ENCODE results near the gene SLC39A10. TPM values are rescaled to one million over a fixed set of nuclear protein-coding genes. Genes with fewer than 3 reads are reported as not detected.
"Not testable (repeated sequence)": the region's sequence is repeated elsewhere in the genome, so short reads cannot be mapped to it uniquely, and the experiment has no call there.

The SLC39A10 gene
- total RNA-seq, 1 experiment from 2014 or later: 44.2 TPM

DNA sequence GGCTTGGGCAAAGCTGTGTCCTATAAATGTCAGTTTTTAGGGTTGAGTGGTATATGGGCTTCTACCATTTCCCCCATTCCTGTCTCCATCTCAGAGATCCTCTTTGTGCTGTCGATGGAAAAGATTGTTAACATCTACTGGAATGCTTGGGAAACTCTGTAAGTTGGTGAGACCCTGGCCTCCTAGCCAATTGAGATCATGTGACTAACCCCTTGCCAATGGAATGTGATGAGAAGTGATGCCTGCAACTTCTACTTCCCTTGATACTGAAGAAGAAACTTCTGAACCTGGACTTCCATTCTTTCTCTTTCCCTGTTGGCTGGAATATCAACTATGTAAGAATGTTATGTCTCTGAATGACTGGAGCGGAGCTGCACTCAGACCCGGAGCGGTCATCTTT is 14.5 kb downstream of the SLC39A10 start:
- DNase-seq (ENCODE audit: low read depth): no peak

DNA sequence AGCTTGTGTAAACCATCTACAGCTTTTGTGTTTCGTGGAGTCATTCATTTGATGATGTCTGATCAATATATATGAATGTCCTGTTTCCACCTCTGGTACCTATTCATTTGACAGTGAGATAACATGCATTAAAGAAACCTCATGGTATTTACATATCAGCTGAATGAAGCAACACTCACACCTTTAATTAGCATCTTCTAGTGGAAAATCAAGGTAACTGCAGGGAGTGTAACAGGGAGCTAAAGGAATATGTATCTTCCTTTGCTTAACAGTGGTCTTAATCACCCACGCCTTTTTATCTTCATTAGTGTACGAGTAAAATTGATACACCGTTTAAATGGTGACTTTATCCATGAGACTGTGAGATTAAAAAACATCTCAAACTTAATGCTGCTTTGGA is 15.6 kb downstream of the SLC39A10 start:
- no peak for DNase-seq (ENCODE audit: low read depth)

GRCh38 chr2:195674491-195675221 is 17.6 kb downstream of the SLC39A10 start:
- peak; percentile 23 for DNase-seq (ENCODE audit: low read depth)

DNA sequence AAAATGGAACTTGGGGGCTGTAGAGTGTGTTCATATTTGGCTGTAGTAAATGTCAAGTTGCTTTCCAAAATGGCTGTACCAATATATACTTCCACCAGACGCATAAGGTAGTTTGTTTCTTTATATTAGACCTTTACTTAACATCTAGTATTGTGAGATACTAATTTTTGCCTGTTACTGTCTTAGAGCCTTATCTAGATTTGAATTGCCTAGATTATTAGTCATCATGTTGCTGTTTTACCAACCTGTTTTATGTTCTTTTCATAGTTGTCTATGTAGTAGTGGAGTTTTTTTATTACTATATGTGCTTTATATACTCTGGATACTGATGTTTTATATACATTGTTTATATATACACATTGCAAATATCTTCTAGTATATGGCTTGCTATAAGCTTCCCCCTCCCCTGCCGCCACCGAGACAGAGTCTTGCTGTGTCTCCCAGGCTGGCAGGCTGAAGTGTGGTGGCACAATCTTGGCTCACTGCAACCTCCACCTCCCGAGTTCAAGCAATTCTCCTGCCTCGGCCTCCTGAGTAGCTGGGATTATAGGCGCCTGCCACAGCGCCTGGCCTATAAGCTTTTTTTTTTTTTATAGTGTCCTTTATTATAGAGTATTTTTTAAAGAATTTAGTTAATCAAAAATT is 18.9 kb downstream of the SLC39A10 start:
- no peak for DNase-seq (ENCODE audit: low read depth)

GRCh38 chr2:195677290-195677689 is 20.3 kb downstream of the SLC39A10 start:
- DNase-seq (ENCODE audit: low read depth): no peak

DNA sequence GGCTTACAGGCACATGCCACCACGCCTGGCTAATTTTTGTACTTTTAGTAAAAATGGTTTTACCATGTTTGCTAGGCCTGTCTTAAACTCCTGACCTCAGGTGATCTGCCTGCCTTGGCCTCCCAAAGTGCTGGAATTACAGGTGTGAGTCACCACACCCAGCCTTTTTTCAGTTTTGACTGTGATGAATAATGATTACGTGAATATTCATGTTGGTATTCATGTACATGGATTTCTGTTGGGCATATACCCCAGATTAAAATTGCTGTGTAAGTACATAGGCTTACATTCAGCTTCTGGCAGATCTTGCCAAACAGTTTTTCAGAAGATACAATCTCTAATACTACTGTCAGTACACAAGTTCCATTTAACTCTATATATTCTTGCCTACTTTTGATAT is 20.9 kb downstream of the SLC39A10 start:
- no peak for DNase-seq (ENCODE audit: low read depth)

GRCh38 chr2:195682077-195682476 is 25.1 kb downstream of the SLC39A10 start:
- DNase-seq (ENCODE audit: low read depth): no peak

DNA sequence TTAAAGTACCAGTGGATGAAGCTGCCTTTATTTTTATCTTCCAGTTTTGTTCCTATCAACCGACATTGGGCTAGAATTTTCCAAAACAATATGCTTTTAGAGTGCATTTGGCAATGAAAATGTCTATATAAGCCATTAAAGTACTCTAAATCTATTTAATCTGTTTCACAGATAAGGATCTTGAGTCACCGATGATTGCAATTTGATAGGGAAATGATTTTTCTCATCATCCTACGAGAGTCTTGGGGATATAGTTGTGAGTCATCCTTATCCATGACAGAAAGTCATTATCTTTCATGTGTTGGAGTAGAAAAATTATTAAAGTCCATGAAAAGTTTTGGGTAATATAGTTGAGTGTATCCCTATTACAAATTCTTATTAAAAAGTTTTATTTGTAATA is 26.1 kb downstream of the SLC39A10 start:
- DNase-seq (ENCODE audit: low read depth): peak; percentile 63

DNA sequence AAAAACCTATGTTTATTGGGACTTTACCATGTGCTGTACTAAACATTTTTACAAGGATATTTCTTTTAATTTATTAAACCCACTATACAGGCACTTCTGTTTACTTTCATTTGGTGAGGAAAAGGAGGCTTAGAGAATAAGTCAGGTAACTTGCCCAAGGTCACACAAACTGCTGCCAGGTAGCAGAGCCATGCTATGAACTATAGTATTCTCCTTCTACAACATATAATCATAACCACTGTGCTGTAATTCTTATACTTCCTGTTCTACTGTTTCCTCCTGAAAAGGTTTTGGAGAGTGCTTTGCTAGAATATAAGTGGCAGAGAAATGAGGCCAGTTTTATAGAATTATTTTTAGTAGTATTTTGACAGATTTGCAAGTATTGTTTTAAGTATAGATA is 29.5 kb downstream of the SLC39A10 start:
- no peak for DNase-seq (ENCODE audit: low read depth)

DNA sequence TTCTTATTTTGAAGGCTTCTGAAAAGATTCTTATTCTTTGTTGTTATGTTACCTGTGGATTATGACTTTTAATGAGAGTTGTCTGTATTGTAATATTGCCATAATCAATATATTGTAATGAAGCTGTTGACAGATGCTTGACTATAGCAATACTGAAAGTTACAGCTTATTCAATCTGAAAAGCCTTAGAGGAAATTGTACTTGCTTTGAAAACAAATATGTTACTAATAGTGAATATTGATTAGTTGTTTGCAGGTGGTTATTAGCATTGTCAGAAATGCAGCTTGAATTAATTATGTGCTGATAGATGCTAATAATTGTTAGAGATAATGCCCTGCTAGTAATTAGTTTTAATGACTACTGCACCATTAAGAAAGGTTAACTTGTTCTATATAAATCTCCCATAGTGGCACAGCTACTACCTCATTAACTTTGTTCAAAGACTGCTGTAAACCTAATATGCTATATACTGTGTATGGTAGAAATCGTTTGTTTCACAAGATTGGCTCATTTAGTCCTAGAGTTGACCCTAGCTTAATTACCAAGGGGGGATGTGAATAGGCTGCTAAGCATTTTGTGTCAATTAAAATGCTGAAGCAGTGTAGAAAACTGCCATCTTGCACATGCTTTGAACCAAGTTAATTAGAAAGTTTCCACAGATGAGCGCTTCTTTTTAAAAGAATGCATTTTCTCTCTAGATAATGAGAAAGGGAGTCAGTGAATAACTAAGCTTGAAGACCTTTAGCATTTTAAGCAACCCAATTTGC is 30.5 kb downstream of the SLC39A10 start:
- no peak for DNase-seq (ENCODE audit: low read depth)

- DNase-seq (ENCODE audit: low read depth): not testable (repeated sequence)
Measured at GRCh38 chr2:195692531-195692930, 35.5 kb downstream of the SLC39A10 start.

GRCh38 chr2:195694553-195694952 is 37.5 kb downstream of the SLC39A10 start:
- DNase-seq (ENCODE audit: low read depth): no peak

DNA sequence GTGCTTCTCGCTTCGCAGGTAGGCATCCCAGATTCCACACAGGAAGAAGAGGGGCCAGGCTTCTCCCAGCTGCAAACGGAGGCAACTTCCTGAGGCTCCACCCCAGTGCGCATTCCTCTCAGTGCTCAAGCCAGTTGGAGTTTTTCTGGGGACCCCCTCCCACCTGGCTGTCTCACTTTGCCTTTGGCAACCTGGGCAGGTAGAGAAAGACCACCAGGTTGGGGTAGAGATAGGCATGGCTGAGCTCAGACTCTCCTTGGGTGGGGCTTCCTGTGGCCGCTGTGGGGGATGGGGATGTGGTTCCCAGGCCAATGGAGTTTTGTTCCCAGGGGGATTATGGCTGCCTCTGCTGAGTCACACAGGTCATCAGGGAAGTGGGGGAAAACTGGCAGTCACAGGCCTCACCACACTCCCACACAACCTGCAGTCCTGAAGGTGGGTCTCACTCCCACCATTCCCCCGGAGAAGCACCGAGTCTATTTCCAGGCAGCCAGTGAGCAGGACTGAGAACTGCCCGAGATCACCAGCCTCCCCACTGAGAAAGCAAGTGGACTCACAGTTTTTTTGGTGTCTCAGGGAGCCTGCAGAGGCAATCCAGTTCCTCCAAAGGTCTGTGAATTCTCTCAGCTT is 38.1 kb downstream of the SLC39A10 start:
- DNase-seq (ENCODE audit: low read depth): no peak

DNA sequence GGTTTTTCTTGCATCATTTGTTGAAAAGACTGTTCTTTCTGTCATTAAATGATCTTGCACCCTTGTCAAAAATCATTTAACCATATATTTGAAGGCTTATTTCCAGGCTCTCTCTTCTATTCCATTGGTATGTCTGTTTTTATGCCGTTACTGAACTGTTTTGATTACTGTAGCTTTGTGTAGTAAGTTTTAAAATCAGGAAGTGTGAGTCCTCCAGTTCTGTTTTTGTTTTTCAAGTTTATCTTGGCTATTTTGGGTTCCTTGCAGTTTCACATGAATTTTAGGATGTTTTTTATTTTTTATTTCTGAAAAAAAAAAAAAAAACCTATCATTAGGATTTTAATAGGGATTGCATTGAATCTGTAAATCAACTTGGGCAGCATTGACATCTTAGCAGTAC is 39.0 kb downstream of the SLC39A10 start:
- no peak for DNase-seq (ENCODE audit: low read depth)

DNA sequence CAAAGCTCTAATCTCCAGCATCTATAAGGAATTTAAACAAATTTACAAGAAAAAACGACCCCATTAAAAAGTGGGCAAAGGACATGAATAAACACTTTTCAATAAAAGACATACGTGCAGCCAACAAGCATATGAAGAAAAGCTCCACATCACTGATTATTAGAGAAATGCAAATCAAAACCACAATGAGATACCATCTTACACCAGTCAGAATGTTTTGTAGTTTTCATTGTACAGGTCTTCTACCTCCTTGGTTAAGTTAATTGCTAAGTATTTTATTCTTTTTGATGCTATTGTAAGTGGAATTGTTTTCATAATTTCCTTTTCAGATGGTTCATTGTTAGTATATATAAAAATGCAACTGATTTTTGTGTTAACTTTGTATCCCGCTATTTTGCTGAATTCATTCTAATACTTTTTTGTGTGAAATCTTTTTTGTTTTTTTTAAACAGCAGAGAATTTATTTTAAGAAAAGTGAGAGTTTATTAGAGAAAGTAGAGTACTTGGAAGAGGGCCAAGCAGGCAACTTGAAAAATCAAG is 40.7 kb downstream of the SLC39A10 start:
- DNase-seq (ENCODE audit: low read depth): no peak

- no peak for DNase-seq (ENCODE audit: low read depth)
Measured at GRCh38 chr2:195700480-195700879, 43.5 kb downstream of the SLC39A10 start.

DNA sequence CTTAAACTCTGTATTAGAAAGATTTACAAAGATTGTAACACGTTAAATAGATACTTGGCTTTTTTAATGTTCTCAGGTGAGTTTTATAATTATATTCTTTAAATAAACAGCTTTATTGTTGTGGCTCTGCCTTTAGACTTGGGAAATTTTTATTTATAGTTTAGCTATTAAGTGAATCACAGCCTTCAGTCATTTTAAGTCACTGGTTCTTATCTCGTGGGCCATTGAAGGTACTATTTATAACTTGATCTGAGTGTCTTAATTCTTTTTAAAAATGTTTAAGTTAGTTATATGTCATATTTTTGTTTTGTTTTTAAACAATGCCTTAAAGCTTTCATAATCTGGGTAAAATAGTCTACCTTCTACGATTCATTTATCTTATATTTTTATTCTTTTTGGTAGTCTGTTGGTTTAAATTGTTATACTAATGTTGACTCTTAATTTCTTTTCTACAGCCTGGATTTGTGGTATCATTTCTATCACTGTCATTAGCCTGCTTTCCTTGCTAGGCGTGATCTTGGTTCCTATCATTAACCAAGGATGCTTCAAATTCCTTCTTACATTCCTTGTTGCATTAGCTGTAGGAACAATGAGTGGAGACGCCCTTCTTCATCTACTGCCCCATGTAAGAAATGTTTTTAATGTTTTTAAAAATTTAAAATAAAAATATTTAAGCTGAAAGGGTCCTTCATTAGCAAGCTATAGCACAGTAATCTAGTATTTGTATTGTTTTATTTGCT is 49.3 kb downstream of the SLC39A10 start:
- no peak for DNase-seq (ENCODE audit: low read depth)

GRCh38 chr2:195709901-195710806 is 53.1 kb downstream of the SLC39A10 start:
- DNase-seq (ENCODE audit: low read depth): peak; percentile 21

- no peak for DNase-seq (ENCODE audit: low read depth)
Measured at GRCh38 chr2:195711478-195711877, 54.5 kb downstream of the SLC39A10 start.

DNA sequence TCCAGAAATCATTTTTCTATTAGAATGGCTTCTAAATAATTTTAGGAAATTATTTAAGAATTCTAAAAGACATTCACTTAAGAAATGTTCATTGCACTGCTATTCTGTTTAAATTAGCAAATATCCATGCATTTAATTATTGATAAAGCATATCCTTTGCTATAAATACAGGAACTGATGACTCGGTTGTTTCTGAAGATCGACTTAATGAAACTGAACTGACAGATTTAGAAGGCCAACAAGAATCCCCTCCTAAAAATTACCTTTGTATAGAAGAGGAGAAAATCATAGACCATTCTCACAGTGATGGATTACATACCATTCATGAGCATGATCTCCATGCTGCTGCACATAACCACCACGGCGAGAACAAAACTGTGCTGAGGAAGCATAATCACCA is 59.4 kb downstream of the SLC39A10 start:
- no peak for DNase-seq (ENCODE audit: low read depth)
